Gastrocnemius medialis (tissue), 4 donors: Measurements from ENCODE around the gene UNC80.

Experiments used
- POLR2A ChIP-seq, 2 donors: fragments of 450-650 bp; IDR thresholded peaks; one replicate each; pipeline ENCODE4 v1.6.1; 2017; ENCODE audit warnings: antibody characterized with exemption in 2 of 2, mild to moderate bottlenecking in 2 of 2, moderate library complexity in 2 of 2
- TF ChIP-seq, protein P1 (sequence below), 5 experiments: fragments of 450-650 bp in 3 of 5; fragments of 200-600 bp in 2 of 5; sonication (generic) in 2 of 5; IDR thresholded peaks in 4 of 5; conservative IDR thresholded peaks in 1 of 5; 1 replicate in 4 of 5; 2 replicates in 1 of 5; pipeline ENCODE4 v1.5.1; 2016 to 2019; ENCODE audit warnings: antibody characterized with exemption in 5 of 5, mild to moderate bottlenecking in 3 of 5, moderate library complexity in 3 of 5

- TF ChIP-seq, protein P1, sequence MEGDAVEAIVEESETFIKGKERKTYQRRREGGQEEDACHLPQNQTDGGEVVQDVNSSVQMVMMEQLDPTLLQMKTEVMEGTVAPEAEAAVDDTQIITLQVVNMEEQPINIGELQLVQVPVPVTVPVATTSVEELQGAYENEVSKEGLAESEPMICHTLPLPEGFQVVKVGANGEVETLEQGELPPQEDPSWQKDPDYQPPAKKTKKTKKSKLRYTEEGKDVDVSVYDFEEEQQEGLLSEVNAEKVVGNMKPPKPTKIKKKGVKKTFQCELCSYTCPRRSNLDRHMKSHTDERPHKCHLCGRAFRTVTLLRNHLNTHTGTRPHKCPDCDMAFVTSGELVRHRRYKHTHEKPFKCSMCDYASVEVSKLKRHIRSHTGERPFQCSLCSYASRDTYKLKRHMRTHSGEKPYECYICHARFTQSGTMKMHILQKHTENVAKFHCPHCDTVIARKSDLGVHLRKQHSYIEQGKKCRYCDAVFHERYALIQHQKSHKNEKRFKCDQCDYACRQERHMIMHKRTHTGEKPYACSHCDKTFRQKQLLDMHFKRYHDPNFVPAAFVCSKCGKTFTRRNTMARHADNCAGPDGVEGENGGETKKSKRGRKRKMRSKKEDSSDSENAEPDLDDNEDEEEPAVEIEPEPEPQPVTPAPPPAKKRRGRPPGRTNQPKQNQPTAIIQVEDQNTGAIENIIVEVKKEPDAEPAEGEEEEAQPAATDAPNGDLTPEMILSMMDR (IDR thresholded peaks at IDR 0.05 in 4 of 5, conservative IDR thresholded peaks at IDR 0.05 in 1 of 5) = no peak
- no peak for TF ChIP-seq POLR2A (IDR thresholded peaks at IDR 0.05)
Observed at GRCh38 chr2:209965723-209966122, 194.1 kb downstream of the UNC80 start.
